Effector memory CD8-positive, alpha-beta T cell (primary cell): ENCODE measurements around the gene FAM149B1.

Experiments used
- ATAC-seq: fragments of 150-1000 bp; cut with Tn5 transposase; replicated peaks from 2 replicates; pipeline ENCODE4 v1.10.0; 2021; ENCODE audit warnings: mild to moderate bottlenecking, moderate library complexity
- DNase-seq, 3 experiments: peaks; one replicate each; pipeline ENCODE4 v3.0.0; 2021
- H3K27ac Mint-ChIP-seq, 2 donors: one replicate each; pipeline ENCODE4 v1.8.0; 2022; ENCODE audit warnings: mild to moderate bottlenecking in 2 of 2, mixed read lengths in 2 of 2, moderate library complexity in 2 of 2
- H3K27me3 Mint-ChIP-seq, 2 donors: one replicate each; pipeline ENCODE4 v1.8.0; 2022; ENCODE audit warnings: mixed read lengths in 2 of 2
- H3K36me3 Mint-ChIP-seq: one replicate; pipeline ENCODE4 v1.8.0; 2022; ENCODE audit warnings: mild to moderate bottlenecking, moderate library complexity, mixed read lengths; ENCODE audit not compliant: insufficient read depth
- H3K4me1 Mint-ChIP-seq, 2 donors: one replicate each; pipeline ENCODE4 v1.8.0; 2022; ENCODE audit warnings: low read depth in 2 of 2, mixed read lengths in 2 of 2
- H3K4me3 Mint-ChIP-seq, 2 donors: one replicate each; pipeline ENCODE4 v1.8.0; 2022; ENCODE audit warnings: mild to moderate bottlenecking in 2 of 2, mixed read lengths in 2 of 2, moderate library complexity in 2 of 2
- H3K9me3 Mint-ChIP-seq, 2 donors: one replicate each; pipeline ENCODE4 v1.8.0; 2022; ENCODE audit warnings: mixed read lengths in 2 of 2

The FAM149B1 gene

DNA sequence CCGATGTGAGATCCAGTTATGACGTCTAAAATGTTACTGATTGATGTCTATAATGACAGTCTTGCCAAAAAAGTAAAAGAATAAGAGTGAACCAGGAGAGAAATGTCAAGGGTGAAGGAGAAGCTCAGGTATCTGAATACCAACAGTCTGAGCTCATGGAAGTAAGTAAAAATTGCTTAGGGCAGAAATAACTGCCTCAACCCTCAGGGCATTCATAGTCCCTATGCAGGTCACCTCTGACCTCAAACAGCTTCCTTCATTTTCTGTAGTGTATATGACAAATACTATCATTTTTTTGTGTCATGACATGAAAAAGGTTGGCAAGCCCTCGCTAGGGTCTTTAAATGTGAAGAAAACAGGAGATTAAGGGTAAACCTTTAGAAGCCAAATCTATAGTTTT lies 125.5 kb downstream of the FAM149B1 start:
- Mint-ChIP-seq H3K9me3 (no peaks in the 10 kb centered on the region), H3K4me1 (peaks cover 5 to 7% of the 10 kb centered on the region in 2 donors), H3K4me3 (no peak overlapping the region), H3K27me3 (no peaks in the 10 kb centered on the region), H3K36me3 (no peaks in the 10 kb centered on the region), H3K27ac (no peak overlapping the region)
- ATAC-seq (no peak), DNase-seq (no peak)
